AML-193 (cell line): Measurements from ENCODE around the gene INO80C.

Experiments used
- DNase-seq, 2 experiments: peaks; one replicate each; lab custom pipeline; 2025; lab: John Stamatoyannopoulos, UW

Gene INO80C

DNA sequence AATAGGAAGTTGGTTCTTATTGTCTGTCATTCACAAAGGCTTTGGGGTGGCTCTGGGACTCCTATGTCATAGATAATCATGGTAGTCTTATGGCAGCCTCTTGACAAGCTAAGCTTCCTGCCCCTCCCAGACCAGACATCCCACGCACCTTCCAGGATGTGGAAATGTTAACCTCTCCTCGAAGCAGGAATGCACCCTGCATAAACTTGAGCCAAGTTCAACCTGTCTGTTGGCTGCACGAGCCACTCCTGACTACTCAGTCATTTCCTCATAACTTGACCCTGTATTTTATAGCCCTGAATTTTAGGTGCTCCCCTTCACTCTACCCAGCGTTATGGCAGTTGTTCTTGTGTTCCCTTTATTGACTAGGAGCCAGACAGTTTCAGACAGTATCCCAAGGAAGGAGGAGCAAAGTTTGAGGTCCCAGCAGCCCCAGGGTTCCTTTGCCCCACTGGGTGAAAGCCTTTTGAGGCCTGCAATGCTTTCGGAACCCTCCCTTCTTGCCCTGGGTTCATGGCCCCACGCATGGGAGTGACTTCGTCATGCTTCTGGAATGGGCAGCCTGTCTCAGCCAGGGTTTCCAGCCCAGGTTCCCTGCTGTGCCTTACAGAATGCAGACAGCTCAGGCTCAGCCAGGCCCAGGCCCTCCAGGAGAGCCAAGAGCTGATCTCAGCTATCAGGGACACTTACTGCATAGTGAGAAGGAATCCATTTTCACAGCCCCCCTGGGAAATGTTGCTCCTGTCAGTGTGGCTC lies 15.6 kb upstream of the INO80C start:
- DNase-seq, result no peak

DNA sequence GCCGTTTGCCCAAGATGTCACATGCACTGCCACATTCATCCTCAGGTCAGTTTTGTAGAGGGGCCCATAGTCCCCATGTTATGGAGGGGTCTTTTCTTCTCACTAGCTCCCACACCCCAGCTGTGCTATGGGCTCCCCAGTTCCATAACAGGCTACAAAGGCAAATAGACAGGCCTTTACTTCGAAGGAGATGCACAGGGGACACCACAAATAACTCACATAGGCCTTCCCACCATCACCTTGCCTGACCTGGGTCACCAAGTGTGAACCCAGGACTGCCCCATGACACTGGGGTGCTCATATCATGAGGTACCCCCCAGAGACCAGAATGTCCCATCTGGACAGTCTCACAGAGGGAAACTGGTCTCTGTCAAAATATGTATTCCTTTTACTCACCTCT lies 15.0 kb upstream of the INO80C start:
- no peak for DNase-seq

DNA sequence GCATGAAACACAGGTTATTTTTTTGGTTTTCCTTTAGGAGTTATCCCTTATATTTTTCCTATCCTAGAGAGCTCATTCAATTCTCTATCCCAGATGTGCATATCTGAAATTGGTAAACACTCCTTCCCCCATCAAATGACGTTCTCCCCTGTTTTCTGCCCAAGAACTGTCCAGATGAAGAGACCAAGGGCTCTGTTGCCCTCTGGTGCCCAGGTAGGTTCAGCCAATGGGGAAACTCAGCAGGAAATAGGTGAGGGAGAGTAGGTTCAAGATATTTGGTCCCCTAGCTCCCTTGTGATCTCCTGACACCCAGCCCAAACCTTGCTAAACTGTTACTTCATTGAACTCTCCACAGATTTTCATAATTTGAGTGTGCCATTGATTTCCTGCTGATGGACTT lies 14.1 kb upstream of the INO80C start:
- no peak for DNase-seq

DNA sequence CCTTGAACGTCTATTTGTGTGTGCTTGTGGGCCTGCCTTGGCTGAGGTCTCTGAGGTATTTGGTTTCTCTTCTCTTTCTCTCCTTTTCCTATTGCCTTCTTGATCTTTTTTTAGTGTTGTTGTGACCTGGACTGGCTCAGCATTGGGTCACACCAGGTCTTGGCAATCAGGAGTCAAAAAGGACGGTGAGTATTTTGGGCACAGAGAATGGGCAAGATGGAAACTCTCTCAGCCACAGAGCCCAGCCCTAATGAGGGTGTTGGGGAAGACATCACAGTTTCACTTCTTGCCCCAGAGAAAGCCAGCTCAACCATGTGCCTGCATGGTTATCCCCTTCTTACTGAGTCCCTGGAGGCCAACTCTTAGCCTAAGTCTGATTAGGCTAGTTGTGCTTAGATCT lies 13.7 kb upstream of the INO80C start:
- DNase-seq, result no peak

DNA sequence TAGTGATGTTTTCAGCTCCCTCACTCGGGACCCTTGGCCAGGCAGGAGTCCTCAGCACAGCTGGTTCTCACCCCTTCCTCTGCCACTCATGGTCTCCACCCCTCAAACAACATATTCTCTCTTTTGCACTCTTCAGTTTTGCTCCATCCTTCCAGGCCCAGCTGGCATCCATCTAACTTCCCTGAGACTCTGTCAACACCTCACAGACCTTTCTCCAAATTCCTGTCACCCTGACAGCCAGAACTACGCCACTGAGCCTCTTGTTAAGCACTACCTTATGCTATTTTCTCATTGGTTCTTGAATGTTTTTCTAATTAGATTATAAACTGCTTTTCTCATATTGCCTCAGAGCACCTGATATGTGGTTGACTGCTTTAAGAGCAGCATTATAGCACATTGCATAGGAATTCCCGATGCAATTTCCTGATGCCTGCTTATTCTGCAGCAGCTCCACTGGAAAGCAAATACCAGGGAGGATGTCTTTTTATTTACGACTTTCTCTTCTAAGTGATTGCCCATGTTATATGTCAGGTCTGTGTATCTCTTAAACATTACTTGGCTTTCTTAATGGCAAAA lies 12.4 kb upstream of the INO80C start:
- no peak for DNase-seq

DNA sequence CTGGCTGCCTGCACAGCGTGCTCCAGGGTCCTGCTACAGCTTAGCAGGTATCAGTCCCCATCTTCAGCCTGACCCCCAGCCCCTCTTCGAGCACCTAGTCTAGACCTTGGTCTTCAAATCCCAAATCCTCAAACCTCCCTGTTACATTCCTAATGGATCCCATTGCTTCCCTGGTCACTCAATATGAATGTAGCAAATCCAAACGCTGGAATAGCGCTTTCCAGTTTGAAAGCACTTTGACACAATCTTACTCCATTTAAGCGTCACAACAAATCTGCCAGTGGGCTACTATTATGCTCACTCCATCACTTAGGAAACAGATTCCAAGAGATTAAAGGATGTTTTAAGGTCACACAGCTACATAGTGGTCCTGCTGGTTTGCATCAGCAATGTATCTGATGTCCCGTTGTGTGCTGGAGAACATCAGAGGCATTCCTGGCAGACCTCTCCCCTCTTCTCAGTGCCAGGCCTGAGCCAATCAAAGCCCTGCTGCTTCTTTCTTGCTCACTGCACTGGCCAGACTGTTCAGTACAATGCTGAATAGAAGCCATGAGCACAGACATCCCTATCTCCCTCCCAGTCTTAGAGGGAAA lies 11.1 kb upstream of the INO80C start:
- DNase-seq, result no peak

DNA sequence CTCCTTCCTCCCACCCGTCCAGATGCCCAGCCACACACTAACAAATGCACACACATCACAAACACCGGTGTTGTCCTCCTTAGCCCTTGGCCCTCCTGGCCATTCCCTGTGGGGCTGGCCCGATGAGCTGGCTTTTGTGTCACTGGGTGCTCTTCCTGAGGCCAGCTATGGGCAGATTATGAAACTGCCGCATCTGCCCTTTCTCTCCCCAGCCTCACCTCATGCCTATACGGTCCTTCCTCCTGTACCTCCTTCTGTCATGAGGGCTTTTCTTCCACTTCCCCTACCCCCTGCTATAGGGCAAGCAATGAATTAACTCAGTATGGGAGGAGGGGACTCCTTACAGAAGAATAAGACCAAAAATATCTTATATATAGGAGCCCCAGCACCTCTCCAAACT lies 10.3 kb upstream of the INO80C start:
- no peak for DNase-seq

DNA sequence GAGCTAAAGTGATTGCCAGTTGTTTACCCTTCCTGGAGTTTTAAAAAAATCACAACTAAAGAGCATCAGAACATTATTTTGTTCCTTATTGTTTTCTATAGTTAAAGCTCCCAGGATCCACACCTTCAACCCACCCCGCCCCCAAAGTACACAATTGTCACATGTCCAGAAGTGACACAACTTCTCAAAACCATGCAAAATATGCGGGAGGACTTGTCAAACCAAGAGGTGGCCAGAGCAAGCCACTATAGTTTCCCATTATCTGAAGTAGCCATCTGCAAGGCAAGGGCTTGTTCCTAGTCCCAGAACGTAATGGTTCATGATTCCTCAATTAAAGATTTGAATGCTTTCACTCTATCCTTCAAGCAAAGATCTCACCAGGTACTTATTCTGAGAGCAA lies 9.9 kb upstream of the INO80C start:
- no peak for DNase-seq

DNA sequence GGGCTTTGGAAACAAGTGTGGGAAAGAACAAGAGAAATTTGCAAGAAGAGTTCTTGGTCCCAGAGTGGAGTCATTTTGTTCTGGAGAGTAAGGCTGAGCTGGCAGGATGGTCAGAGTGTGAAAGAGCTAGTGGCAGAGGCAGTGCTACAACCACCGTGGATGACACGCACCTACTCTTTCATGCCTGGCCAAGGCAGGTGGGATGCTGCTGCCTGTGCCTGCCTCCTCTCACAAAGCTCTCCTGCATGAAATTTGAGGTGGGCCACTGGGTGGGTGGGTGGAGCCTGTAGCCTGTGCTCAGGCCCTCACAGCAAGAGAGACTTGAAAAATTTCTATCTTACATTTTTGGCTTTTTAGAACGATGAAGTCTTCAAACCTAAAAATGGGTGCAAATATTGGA lies 9.4 kb upstream of the INO80C start:
- no peak for DNase-seq

DNA sequence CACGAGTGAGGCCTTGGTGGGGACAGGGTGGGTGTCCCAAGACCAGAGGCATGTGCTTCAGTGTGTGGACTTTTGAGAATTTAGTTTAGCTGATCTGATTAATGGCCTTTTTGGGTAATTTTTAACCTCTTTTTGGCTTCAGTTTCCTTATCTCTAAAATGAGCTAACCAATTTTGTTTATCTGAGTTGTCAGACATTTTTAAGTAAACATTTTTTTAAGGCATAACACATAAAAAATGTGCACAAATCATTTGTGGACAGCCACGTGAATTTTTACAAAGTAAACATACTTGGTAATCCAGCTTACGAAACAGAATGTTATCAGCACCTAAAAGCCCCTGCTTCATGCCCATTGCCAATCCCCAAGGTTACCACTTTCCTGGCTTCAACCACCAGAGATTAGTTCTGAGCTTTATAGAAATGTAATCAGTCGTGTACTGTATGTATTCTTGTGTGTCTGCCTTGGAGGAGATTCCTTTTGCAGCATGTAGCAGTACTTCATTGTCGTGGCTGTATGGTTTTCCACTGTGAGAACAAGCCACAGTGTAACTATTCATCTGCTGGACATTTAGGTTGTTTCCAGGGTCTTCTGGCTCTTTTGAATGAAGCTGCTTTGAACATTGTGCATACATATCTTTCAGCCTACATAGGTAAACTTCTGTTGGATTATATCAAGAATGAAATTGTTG lies 8.4 kb upstream of the INO80C start:
- no peak for DNase-seq

DNA sequence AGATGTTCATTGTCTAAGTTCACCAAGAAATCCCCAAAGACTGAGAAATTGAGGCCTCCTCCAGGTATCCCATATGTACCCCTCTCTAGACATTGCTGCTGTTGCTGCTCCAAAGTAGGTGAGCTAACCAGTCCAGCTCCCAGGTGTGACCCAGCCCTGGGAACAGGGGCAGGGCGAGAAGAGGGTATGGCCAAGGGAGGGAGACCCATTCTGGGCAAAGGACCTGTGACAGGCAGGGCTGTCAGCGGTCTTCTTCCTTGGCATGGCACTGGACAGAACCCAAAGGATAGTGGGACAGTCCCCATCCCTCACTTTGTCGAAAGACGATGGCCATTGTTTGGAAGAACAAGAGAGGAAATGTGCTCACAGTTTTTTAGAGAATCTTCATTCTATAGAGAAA lies 7.2 kb upstream of the INO80C start:
- no peak for DNase-seq

DNA sequence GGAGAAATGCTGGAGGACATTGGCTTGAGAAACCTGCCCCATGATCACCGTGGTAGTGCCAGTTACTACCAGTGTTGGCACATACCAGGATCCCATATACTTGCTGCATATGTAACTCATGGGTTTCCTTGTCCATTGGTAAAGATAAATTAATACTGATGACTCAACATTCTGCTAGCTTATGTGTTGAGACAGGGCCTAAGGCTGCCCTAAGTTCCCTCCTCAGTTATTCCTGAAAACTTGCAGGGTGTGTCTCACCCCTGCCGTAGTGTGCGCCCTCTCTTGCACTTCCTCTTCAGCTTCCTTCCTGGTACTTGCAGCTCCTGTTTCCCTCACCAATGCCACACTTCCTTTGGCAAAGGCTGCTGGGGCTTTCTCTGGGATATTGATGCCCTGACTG lies 4.3 kb upstream of the INO80C start:
- no peak for DNase-seq

DNA sequence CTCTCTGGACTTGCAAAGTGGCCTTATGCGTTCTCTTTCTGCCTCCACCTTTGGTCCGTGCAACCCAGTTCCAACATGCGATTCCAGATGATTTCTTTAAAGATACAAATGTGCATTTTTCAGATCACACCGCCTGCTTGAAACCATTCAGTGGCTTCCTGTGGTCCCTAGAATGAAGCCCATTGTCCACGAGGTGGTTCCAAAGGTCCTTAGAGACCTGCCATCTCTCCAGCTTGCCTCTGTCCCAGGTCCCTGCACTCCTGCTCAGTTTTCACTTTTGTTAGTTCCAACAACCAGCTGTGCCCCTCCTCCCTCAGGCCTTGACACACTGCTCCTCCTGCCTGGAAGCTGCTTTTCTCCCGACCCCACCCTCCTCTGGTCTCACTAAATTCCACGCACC lies 3.6 kb upstream of the INO80C start:
- DNase-seq, result no peak

DNA sequence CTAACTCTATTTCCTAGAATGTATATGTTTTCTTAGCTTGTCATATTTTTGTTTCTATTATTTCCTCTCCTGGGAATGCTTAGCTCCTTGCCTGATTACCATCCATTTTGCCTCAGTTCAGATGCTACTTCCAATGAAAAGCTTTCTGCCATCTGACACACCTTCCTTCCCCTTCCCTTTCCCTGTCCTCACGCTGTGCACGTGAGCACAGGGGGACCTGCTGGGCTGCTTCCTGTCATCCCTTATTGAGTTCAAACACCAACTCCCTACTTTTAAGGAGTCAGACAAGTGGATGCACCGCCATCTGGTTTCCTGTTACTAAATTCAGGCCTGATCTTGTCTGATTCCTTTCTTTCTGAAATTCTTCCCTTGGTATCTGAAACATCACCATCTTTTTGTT lies 2.4 kb upstream of the INO80C start:
- no peak for DNase-seq

DNA sequence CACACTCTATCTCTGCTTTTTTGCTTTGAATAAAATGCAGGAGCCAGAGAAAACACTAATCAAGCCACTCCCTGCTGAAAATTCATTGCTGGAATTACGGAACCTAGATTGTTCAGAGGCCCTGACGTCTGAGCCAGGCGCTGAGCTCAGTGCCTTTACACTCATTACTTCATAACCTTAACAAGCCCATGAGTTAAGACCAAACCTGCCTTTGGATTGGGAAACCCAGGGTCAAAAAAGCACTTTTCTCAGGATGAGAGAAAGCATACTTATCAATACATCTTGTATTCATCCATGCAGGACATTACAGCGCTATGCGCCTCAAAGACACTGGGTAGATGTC lies 762 bp downstream of the INO80C start:
- peak; percentile 33 to 41 for DNase-seq

DNA sequence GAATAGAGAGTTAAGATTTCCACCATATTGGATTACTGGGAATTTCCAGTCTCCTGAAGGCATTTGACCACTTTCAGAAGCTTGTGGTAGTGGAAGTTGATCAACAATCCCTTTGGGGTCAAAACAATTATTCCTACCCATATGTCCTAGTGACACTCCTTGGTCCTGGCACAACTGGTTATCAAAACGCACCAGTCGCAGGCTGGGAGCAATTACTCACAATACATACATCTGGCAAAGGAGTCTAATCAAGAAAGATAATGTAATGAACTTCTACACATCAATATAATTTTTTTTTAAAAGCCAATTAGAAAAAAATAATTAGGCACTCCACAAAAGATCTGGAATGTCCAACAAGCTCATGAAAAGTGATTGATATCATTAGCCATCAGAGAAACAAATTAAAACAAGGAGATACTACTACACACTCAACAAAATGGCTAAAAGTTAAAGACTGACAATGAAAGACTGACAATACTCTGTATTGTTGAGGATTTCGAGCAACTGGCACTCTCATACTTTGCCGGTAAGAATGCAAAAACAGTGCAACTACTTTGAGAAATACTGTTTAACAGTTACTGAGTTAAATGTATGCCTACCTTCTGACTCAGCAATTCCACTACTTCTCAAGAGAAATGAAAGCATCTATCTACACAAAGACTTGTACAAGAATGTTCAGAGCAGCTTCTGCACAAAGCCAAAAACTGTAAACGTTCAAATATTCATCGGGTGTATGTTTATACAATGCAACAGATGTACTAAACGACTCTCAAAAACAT lies 2.0 kb downstream of the INO80C start:
- peak; percentile 6 to 17 for DNase-seq

DNA sequence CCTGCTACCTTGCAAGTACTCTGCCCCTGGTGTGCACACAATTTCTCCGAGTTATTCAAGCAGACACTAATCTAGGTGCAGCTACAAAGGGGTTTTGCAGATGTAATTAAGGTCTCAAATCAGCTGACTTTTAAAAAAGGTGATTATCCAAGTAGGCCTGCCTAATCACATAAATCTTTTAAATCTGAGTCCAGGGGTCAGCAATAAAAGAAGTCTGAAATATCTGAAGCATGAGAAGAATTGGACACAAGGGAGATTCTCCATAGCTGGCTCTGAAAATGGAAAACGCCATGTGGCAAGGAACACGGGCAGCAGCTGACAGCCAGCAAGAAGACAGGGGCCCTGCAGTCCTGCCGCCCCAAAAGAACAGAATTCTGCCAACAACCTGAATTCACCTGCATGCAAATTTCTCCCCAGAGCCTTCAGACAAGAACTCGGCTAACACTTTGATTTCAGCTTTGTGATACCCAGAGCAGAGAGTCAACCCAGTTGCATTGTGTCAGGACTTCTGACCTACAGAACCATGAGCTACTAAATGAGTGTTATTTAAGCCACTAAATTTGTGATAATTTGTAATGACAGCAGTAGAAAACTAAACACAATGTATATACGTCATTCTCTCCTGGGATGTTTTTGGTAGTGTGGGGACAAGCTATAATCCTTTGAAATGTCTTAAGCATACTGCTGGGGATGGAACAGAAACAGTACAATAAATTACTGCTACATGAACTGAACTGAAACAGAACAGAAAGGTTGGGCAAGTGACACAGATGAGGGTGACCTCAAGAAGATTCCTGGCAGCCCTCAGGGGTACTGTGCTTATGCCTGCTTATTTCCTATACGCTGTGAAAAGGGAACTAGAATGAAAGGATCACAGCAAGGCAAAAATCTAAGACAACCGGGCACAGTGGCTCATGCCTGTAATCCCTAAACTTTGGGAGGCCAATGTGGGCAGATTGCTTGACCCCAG lies 3.2 kb downstream of the INO80C start:
- no peak for DNase-seq

DNA sequence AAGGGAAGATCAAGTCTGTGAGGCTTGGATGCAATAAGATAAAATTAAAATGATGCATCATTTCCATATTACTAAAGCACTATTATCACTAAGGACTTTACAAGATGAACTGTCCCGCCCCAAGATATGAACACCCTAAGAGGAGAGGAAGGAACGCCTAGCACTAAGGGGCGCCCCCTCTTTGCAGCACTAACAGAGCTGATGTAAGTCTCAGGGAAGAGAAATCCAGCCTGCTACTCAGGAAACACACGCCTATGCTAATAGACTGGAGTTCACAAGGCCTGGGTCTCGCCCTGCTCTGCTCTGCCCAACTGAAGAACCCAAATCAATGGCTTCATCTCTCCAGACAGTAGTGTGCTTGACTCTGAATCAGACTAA lies 6.1 kb downstream of the INO80C start:
- no peak for DNase-seq

DNA sequence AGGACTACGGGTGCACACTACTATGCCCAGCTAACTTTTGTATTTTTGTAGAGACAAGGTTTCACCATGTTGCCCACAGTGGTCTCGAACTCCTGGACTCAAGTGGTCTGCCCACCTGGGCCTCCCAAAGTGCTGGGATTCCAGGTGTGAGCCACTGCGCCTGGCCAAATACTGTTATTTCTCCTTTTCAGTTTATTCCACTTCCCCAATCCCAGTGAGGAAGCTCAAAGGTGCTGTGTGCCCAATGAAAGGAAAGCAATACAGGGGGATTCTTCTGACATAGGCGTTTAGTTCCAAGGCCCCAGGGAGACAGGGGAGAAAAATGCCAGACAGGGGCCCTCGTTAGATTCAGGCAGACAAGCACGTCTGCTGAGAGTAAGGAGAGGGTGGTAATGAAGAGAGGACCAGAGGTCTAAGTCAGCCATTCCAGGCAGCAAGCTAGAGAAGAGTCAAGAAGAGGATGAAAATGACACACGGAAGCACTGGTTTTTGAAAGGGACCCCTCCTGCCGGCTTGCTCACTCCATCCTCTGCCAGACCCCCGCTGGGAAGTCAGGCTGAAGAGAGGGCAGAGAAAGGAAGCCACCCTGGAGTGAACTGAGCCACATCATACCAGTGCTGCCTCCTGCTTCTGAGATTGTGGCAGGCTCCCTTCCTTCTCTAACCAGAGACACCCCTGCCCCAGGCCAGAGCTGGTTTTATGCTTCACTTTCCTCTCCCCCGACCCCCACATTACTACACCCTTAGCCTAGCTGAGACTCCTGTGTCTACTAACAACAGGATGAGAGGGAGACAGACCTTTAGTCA lies 6.7 kb downstream of the INO80C start:
- DNase-seq, result no peak

DNA sequence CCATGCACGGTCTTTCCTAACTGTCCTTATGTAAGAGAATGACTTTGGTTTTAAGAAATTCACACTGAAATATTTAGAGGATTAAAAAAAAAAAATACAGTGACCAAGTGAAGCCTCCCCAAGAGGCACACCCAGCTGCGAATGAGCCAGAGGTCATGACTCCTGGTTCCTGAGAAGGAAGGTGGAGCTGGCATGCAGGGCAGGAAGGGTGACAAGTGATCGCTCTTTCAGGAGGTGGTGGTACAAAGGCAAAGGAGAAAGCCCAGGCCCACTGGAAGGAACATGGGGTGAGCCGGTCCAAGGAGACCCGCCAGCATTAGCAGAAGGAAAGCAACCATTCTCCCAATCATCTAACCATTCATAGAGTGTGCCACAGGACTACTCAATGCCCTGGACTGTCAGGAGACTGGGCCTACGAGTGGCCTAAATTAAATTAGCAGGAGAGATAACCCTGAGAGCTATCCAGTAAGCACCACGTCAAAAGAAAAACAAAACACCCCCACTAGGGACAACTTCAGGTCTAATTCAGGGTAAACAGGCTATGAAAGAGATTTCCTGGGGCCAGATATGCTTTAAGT lies 7.8 kb downstream of the INO80C start:
- DNase-seq, result no peak
